Pancreas (tissue), 10 donors: ENCODE data around the gene RASAL3. TPM values are rescaled to one million over a fixed set of nuclear protein-coding genes. Genes with fewer than 3 reads are reported as not detected.
"Not testable (repeated sequence)": the region's sequence is repeated elsewhere in the genome, so short reads cannot be mapped to it uniquely, and the experiment has no call there.

Experiments used
- ATAC-seq, 4 donors: fragments of 200-7000 bp; cut with Tn5 transposase; one replicate each; pipeline versions ENCODE4 v1.8.0 to v1.9.1; 2020; ENCODE audit warnings: mild to moderate bottlenecking in 4 of 4, moderate library complexity in 4 of 4
- DNase-seq, 6 donors: peaks; one replicate each; pipeline ENCODE4 v3.0.0-alpha.2; 2020
- FAIRE-seq: peaks from 2 replicates; lab custom pipeline; 2012; peaks lifted over from hg19 to GRCh38; lab: Jason Lieb, UNC
- H3K27ac ChIP-seq, 4 donors: fragments of 200-600 bp; sonication (generic); 1 replicate in 3 of 4; 2 replicates in 1 of 4; pipeline versions ENCODE4 v1.5.0 to v1.8.0; 2020
- H3K27me3 ChIP-seq, 4 donors: fragments of 200-600 bp; one replicate each; pipeline ENCODE4 v1.8.0; 2021
- H3K36me3 ChIP-seq, 3 donors: fragments of 200-600 bp; sonication (generic) in 1 of 3; one replicate each; pipeline versions ENCODE4 v1.5.0 to v1.8.0; 2020 to 2021
- H3K4me1 ChIP-seq, 3 donors: fragments of 200-600 bp; one replicate each; pipeline ENCODE4 v1.8.0; 2021
- H3K4me3 ChIP-seq, 4 donors: fragments of 200-600 bp; sonication (generic) in 2 of 4; one replicate each; pipeline versions ENCODE4 v1.5.0 to v1.8.0; 2020 to 2021
- H3K9me3 ChIP-seq, 4 donors: fragments of 200-600 bp; one replicate each; pipeline ENCODE4 v1.8.0; 2021
- WGBS, 2 donors: extraction: QIAGEN DNeasy Blood & Tissue Kit; methylation state at CpG; one replicate each; pipeline ENCODE4 v1.1.7; 2013; 5-methylcytosine and 5-hydroxymethylcytosine counted together
- intact Hi-C, 3 donors: fragments of 100-400 bp; cut with DNase I; formaldehyde crosslinking; loops; one replicate each; pipeline versions ENCODE4 v1.11.1 to v1.14.2; 2022
- polyA plus RNA-seq, 2 donors: library from polyadenylated mRNA; stranded (reverse); fragments of 200-250 nt; gene quantifications; one replicate each; pipeline ENCODE4 v1.2.3, GENCODE V29; 2013
- total RNA-seq, 6 donors: library from RNA; stranded (reverse); fragmentation: NEBNext Ultra II Directional in 4 of 6; extraction: Animal tissue kit (Norgen Biotek cat#: 25700) in 4 of 6; gene quantifications; one replicate each; pipeline versions ENCODE4 v1.2.1 to v1.2.4, GENCODE V29; 2021 to 2023
- TF ChIP-seq, protein P1 (sequence below), 4 donors: fragments of 200-600 bp; sonication (generic) in 3 of 4; IDR thresholded peaks; one replicate each; pipeline versions ENCODE4 v1.5.0 to v1.8.0; 2021; ENCODE audit warnings: antibody characterized with exemption in 4 of 4
- donor health status: healthy with polysubstance abuse.
- donor health status: DM: no; HTN: no; CAD: no; lungs with moderate emphysema.
- donor health status: DM: no; HTN: no; CAD: no.
- donor health status: control.
- donor health status: control.
- donor health status: Bipolar disorder and iron deficiency.
- donor health status: DM: yes; HTN: yes; CAD: no.
- donor health status: DM: no; HTN: no; CAD: no.
- donor health status: DM: no; HTN: no; CAD: no.
- donor health status: DM: yes; HTN: yes; CAD: no.

RASAL3 gene
- total and polyA plus RNA-seq, 8 donors, result 0.83 to 7.5 (median 1.7) TPM

GRCh38 chr19:15495151-15495550, 30.8 kb upstream of the RASAL3 start:
- Histone ChIP-seq H3K4me1 (no peaks in the 10 kb centered on the region), H3K36me3 (no peaks in the 10 kb centered on the region), H3K27ac (no peak overlapping the region), H3K9me3 (no peaks in the 10 kb centered on the region), H3K27me3 (no peaks in the 10 kb centered on the region), H3K4me3 (no peak overlapping the region)
- DNase-seq (no peak), FAIRE-seq (no peak), ATAC-seq (no peak)
- intact Hi-C loops, result no loop called here
- WGBS, 2 donors, result 58 to 60% methylated on average over 1 of the region's 1 CpG
- TF ChIP-seq, protein P1, sequence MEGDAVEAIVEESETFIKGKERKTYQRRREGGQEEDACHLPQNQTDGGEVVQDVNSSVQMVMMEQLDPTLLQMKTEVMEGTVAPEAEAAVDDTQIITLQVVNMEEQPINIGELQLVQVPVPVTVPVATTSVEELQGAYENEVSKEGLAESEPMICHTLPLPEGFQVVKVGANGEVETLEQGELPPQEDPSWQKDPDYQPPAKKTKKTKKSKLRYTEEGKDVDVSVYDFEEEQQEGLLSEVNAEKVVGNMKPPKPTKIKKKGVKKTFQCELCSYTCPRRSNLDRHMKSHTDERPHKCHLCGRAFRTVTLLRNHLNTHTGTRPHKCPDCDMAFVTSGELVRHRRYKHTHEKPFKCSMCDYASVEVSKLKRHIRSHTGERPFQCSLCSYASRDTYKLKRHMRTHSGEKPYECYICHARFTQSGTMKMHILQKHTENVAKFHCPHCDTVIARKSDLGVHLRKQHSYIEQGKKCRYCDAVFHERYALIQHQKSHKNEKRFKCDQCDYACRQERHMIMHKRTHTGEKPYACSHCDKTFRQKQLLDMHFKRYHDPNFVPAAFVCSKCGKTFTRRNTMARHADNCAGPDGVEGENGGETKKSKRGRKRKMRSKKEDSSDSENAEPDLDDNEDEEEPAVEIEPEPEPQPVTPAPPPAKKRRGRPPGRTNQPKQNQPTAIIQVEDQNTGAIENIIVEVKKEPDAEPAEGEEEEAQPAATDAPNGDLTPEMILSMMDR (IDR thresholded peaks at IDR 0.05), result no peak

DNA sequence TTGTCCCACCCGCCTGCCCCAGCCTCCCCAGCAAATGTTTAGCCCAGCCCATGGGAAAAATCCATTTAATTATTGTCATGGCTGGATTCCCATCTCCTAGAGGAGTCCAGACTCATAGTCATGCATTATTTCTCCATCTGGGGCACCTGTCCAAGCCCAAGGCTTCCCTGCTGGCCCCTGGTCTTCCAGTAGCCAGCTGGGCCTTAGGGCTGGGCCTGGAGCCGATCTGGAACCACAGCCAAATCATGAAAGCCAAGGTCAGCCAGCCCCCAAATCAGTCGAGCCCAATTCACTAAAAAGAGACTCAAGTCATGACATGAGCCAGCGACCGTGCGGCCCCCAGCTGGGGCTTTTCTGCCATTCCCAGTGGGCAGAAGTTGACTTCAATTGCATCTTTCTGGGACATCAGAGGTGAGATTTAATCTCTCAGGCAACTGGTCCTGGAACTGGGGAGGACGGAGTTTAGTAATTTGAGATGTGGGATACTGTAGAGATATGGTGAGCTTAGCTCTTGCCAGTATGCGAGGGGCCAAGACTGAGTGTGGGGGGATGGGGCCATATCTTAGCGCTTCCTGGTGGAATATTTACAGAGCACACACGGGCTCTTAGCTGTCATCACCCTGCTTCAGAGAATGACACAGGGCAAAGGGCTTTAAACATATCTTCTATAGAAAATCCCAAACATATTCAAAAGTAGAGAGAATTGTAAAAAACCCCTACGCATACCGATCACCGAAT, 24.3 kb upstream of the RASAL3 start:
- no peaks in the 10 kb centered on the region for H3K36me3 ChIP-seq
- FAIRE-seq (no peak), ATAC-seq (peak in 1 of 4 donors; percentile 59), DNase-seq (no peak)
- H3K4me1 ChIP-seq, result no peaks in the 10 kb centered on the region
- no peak overlapping the region for H3K4me3 ChIP-seq
- H3K27me3 ChIP-seq, result no peaks in the 10 kb centered on the region
- no peaks in the 10 kb centered on the region for H3K9me3 ChIP-seq
- intact Hi-C loops, result no loop called here
- H3K27ac ChIP-seq, result no peak overlapping the region
- TF ChIP-seq, protein P1 (IDR thresholded peaks at IDR 0.05), result no peak
- WGBS, 2 donors, result 65 to 66% methylated on average over 13 of the region's 13 CpGs

- Histone ChIP-seq H3K27ac (no peak overlapping the region), H3K4me1 (no peaks in the 10 kb centered on the region), H3K36me3 (no peaks in the 10 kb centered on the region), H3K4me3 (no peak overlapping the region), H3K9me3 (no peaks in the 10 kb centered on the region), H3K27me3 (no peaks in the 10 kb centered on the region)
- DNase-seq (no peak), ATAC-seq (no peak), FAIRE-seq (no peak)
- intact Hi-C loops, result no loop called here
- 86 to 90% methylated on average over 4 of the region's 4 CpGs for WGBS, 2 donors
- TF ChIP-seq, protein P1 (IDR thresholded peaks at IDR 0.05), result no peak
Observed at GRCh38 chr19:15487038-15487437, 22.7 kb upstream of the RASAL3 start.

GRCh38 chr19:15485768-15486167, 21.4 kb upstream of the RASAL3 start:
- H3K27me3 ChIP-seq, FAIRE-seq, H3K36me3 ChIP-seq, DNase-seq, H3K4me3 ChIP-seq, H3K27ac ChIP-seq, H3K4me1 ChIP-seq, H3K9me3 ChIP-seq, intact Hi-C loops, ATAC-seq: not testable (repeated sequence)
- 77 to 80% methylated on average over 5 of the region's 5 CpGs for WGBS, 2 donors

DNA sequence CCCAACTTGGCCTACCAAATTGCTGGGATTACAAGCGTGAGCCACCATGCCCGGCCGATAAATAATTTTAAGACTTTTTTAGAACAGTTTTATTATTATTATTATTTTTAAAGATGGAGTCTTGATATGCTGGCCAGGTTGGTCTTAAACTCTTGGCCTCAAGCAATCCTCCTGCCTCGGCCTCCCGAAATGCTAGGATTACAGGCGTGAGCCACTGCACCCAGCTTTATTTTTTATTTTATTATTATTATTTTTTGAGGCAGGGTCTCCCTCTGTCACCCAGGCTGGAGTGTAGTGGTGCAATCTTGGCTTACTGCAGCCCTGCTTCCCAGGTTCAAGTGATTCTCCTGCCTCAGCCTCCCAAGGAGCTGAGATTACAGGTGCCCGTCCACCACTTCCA, 16.7 kb upstream of the RASAL3 start:
- H3K36me3 ChIP-seq, FAIRE-seq, H3K9me3 ChIP-seq, DNase-seq, H3K4me1 ChIP-seq, H3K4me3 ChIP-seq, H3K27ac ChIP-seq, intact Hi-C loops, ATAC-seq, H3K27me3 ChIP-seq: not testable (repeated sequence)
- WGBS, 2 donors, result 81 to 89% methylated on average over 7 of the region's 7 CpGs
